PC-9 (cell line): ENCODE results near the gene CCDC192.

ENCODE experiments used
- EZH2 ChIP-seq: fragments of 200-600 bp; sonication (generic); IDR thresholded peaks from 2 replicates; pipeline ENCODE4 v1.8.0; 2017; ENCODE audit warnings: antibody characterized with exemption, low read depth
- TF ChIP-seq, protein P1 (sequence below): fragments of 200-600 bp; sonication (generic); conservative IDR thresholded peaks from 2 replicates; pipeline ENCODE4 v1.6.1; 2017; ENCODE audit warnings: mixed run types, antibody characterized with exemption, mild to moderate bottlenecking, moderate library complexity

DNA sequence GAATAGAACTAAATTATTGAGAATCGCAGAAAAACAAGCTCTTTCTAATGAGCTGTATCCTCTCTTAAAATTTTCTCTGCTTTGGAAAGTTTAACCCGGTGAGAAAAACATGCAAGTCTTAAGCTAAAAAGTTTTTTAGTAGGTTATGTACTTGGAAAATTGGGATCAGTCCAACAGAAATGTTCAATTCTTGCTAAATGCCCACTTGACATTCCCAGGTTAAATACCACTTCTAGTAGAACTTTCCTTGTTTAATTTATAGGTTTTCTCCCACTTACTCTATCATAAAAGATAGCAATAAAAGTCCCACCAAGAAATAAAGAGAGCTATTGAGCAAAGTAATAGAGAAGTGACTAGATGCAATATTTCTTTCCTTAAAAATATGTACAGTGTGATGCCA, 157.1 kb downstream of the CCDC192 start:
- TF ChIP-seq, protein P1, sequence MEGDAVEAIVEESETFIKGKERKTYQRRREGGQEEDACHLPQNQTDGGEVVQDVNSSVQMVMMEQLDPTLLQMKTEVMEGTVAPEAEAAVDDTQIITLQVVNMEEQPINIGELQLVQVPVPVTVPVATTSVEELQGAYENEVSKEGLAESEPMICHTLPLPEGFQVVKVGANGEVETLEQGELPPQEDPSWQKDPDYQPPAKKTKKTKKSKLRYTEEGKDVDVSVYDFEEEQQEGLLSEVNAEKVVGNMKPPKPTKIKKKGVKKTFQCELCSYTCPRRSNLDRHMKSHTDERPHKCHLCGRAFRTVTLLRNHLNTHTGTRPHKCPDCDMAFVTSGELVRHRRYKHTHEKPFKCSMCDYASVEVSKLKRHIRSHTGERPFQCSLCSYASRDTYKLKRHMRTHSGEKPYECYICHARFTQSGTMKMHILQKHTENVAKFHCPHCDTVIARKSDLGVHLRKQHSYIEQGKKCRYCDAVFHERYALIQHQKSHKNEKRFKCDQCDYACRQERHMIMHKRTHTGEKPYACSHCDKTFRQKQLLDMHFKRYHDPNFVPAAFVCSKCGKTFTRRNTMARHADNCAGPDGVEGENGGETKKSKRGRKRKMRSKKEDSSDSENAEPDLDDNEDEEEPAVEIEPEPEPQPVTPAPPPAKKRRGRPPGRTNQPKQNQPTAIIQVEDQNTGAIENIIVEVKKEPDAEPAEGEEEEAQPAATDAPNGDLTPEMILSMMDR, result no peak
- TF ChIP-seq EZH2, result no peak
